Activated CD4-positive, alpha-beta T cell treated with anti-CD3 and anti-CD28 coated beads for 48 hours (primary cell): ENCODE data around the gene KMO.

Experiments used
- DNase-seq: peaks from one replicate; pipeline ENCODE4 v3.0.0-alpha.2; 2020

KMO gene

GRCh38 chr1:241631674-241632073 lies 99.5 kb downstream of the KMO start:
- DNase-seq = no peak

GRCh38 chr1:241632987-241633386 lies 100.8 kb downstream of the KMO start:
- no peak for DNase-seq

GRCh38 chr1:241635556-241636152 lies 103.5 kb downstream of the KMO start:
- DNase-seq = no peak

- DNase-seq = no peak
Measured at GRCh38 chr1:241636291-241636690, 104.1 kb downstream of the KMO start.

GRCh38 chr1:241637046-241637590 lies 104.9 kb downstream of the KMO start:
- DNase-seq = no peak

GRCh38 chr1:241637604-241638003 lies 105.4 kb downstream of the KMO start:
- DNase-seq = no peak

GRCh38 chr1:241638099-241638682 lies 106.0 kb downstream of the KMO start:
- no peak for DNase-seq

- DNase-seq = no peak
Measured at GRCh38 chr1:241638909-241639622, 106.9 kb downstream of the KMO start.

GRCh38 chr1:241639623-241640148 lies 107.5 kb downstream of the KMO start:
- DNase-seq = no peak

GRCh38 chr1:241640149-241640866 lies 108.1 kb downstream of the KMO start, which contains the start of the genes CHML and OPN3:
CHML (minus strand) TSS chr1:241640369; CDS start chr1:241635766, 4,603 bp downstream.
OPN3 (minus strand) TSS chr1:241640369; CDS start chr1:241640254, 115 bp downstream.
- peak; percentile 94 for DNase-seq

- no peak for DNase-seq
Measured at GRCh38 chr1:241640867-241641622, 108.9 kb downstream of the KMO start.

- no peak for DNase-seq
Measured at GRCh38 chr1:241641773-241642592, 109.8 kb downstream of the KMO start.

GRCh38 chr1:241642593-241642944 lies 110.4 kb downstream of the KMO start:
- DNase-seq = no peak

- no peak for DNase-seq
Measured at GRCh38 chr1:241644259-241644658, 112.1 kb downstream of the KMO start.

GRCh38 chr1:241645199-241645598 lies 113.0 kb downstream of the KMO start:
- DNase-seq = no peak
